22Rv1 (cell line): ENCODE results near the gene KCNE3.

Source experiments
- H3K27ac ChIP-seq: fragments of 450-650 bp; 2 replicates; pipeline ENCODE4 v1.5.1; 2017
- CTCF ChIP-seq: fragments of 450-650 bp; IDR thresholded peaks from 2 replicates; pipeline ENCODE4 v1.5.1; 2017; ENCODE audit warnings: mild to moderate bottlenecking
- ZFX ChIP-seq: fragments of 450-650 bp; IDR thresholded peaks from 2 replicates; pipeline ENCODE4 v1.6.1; 2017; ENCODE audit warnings: antibody characterized with exemption, borderline replicate concordance

The KCNE3 gene

GRCh38 chr11:74466916-74467885 lies at the start of gene KCNE3:
Gene KCNE3 (minus strand): TSS chr11:74467549. CDS start chr11:74457563, 9,986 bp downstream.
- no peak within 1 kb of the TSS for H3K27ac ChIP-seq
- TF ChIP-seq CTCF (no peak), ZFX (no peak)

- H3K27ac ChIP-seq = no peak overlapping the region
- TF ChIP-seq CTCF (no peak), ZFX (no peak)
Observed at GRCh38 chr11:74507582-74507981, 40.2 kb upstream of the KCNE3 start.

GRCh38 chr11:74506823-74507222 lies 39.5 kb upstream of the KCNE3 start:
- TF ChIP-seq ZFX (no peak), CTCF (no peak)
- H3K27ac ChIP-seq = no peak overlapping the region

GRCh38 chr11:74505911-74506310 lies 38.6 kb upstream of the KCNE3 start:
- no peak overlapping the region for H3K27ac ChIP-seq
- TF ChIP-seq ZFX = no peak
- no peak for TF ChIP-seq CTCF

- H3K27ac ChIP-seq = no peak overlapping the region
Observed at GRCh38 chr11:74504100-74504691, 36.8 kb upstream of the KCNE3 start.

GRCh38 chr11:74494916-74495315 lies 27.6 kb upstream of the KCNE3 start:
- no peak overlapping the region for H3K27ac ChIP-seq
- TF ChIP-seq ZFX (no peak), CTCF (no peak)

More at GRCh38 chr11:74504100-74504691, 36.8 kb upstream of the KCNE3 start:
- TF ChIP-seq ZFX (no peak), CTCF (no peak)
